SK-N-SH treated with all-trans-retinoic acid at 6 μM for 48 hours (cell line): ENCODE measurements around the gene ZNF586.
A peak's percentile ranks its signal among the peaks of the same experiment; 100 is the strongest.

ENCODE experiments used
- ATAC-seq: fragments of 200-7000 bp; cut with Tn5 transposase; 3 replicates; pipeline ENCODE4 v1.9.1; 2020; ENCODE audit warnings: mild to moderate bottlenecking, moderate library complexity
- ARNTL ChIP-seq: fragments of 450-650 bp; formaldehyde crosslinking; IDR thresholded peaks from 2 replicates; pipeline ENCODE4 v1.5.0; 2020; ENCODE audit warnings: low read depth, mild to moderate bottlenecking, moderate library complexity, borderline replicate concordance
- BACH2 ChIP-seq: fragments of 250-450 bp; sonication (Bioruptor Pico); IDR thresholded peaks from 2 replicates; pipeline ENCODE4 v1.9.0; 2021; ENCODE audit warnings: mild to moderate bottlenecking, borderline replicate concordance
- CSDC2 ChIP-seq: fragments of 250-450 bp; sonication (Bioruptor Pico); IDR thresholded peaks from 2 replicates; pipeline ENCODE4 v1.5.0; 2020; ENCODE audit warnings: mild to moderate bottlenecking, moderate library complexity
- ESRRG ChIP-seq: fragments of 250-450 bp; sonication (Bioruptor Pico); IDR thresholded peaks from 2 replicates; pipeline ENCODE4 v1.6.1; 2021; ENCODE audit warnings: mild to moderate bottlenecking
- GLIS3 ChIP-seq: fragments of 250-450 bp; sonication (Bioruptor Pico); IDR thresholded peaks from 2 replicates; pipeline ENCODE4 v1.5.0; 2020; ENCODE audit warnings: mild to moderate bottlenecking, moderate library complexity
- ISL1 ChIP-seq: fragments of 250-450 bp; sonication (Bioruptor Pico); IDR thresholded peaks from 2 replicates; pipeline ENCODE4 v2.1.2; 2022; ENCODE audit warnings: mild to moderate bottlenecking, moderate library complexity
- OSR1 ChIP-seq: fragments of 250-450 bp; sonication (Bioruptor Pico); IDR thresholded peaks from 2 replicates; pipeline ENCODE4 v1.8.0; 2022; ENCODE audit warnings: moderate library complexity, mild to moderate bottlenecking, inconsistent platforms
- PATZ1 ChIP-seq: fragments of 250-450 bp; sonication (Bioruptor Pico); IDR thresholded peaks from 2 replicates; pipeline ENCODE4 v1.8.0; 2020; ENCODE audit warnings: mild to moderate bottlenecking, moderate library complexity, borderline replicate concordance
- PPARA ChIP-seq: fragments of 250-450 bp; sonication (Bioruptor Pico); IDR thresholded peaks from 2 replicates; pipeline ENCODE4 v1.5.0; 2020; ENCODE audit warnings: mild to moderate bottlenecking, borderline replicate concordance
- RARB ChIP-seq: fragments of 250-450 bp; sonication (Bioruptor Pico); IDR thresholded peaks from 2 replicates; pipeline ENCODE4 v1.8.0; 2021; ENCODE audit warnings: mild to moderate bottlenecking, moderate library complexity
- SNAI2 ChIP-seq: fragments of 250-450 bp; sonication (Bioruptor Pico); IDR thresholded peaks from 2 replicates; pipeline ENCODE4 v1.5.0; 2020; ENCODE audit warnings: mild to moderate bottlenecking, moderate library complexity
- TCF4 ChIP-seq: fragments of 250-450 bp; sonication (Bioruptor Pico); IDR thresholded peaks from 2 replicates; pipeline ENCODE4 v1.8.0; 2021; ENCODE audit warnings: mild to moderate bottlenecking, moderate library complexity, borderline replicate concordance
- TOX ChIP-seq: fragments of 250-450 bp; sonication (Bioruptor Pico); IDR thresholded peaks from 2 replicates; pipeline ENCODE4 v1.8.0; 2021; ENCODE audit warnings: mild to moderate bottlenecking, moderate library complexity, borderline replicate concordance
- TSHZ2 ChIP-seq: fragments of 250-450 bp; sonication (Bioruptor Pico); IDR thresholded peaks from 2 replicates; pipeline ENCODE4 v1.5.0; 2020; ENCODE audit warnings: mild to moderate bottlenecking, moderate library complexity
- ZC3H10 ChIP-seq: fragments of 250-450 bp; sonication (Bioruptor Pico); IDR thresholded peaks from 2 replicates; pipeline ENCODE4 v1.5.1; 2021; ENCODE audit warnings: mild to moderate bottlenecking, moderate library complexity
- ZFP3 ChIP-seq: fragments of 250-450 bp; sonication (Bioruptor Pico); IDR thresholded peaks from 2 replicates; pipeline ENCODE4 v1.5.0; 2020; ENCODE audit warnings: mild to moderate bottlenecking, moderate library complexity
- ZFP30 ChIP-seq: fragments of 450-650 bp; formaldehyde crosslinking; IDR thresholded peaks from 2 replicates; pipeline ENCODE4 v1.5.0; 2022; ENCODE audit warnings: mild to moderate bottlenecking, moderate library complexity
- ZNF565 ChIP-seq: fragments of 450-650 bp; formaldehyde crosslinking; conservative IDR thresholded peaks from 2 replicates; pipeline ENCODE4 v1.5.0; 2020; ENCODE audit warnings: low read depth, mild to moderate bottlenecking, moderate library complexity
- ZNF70 ChIP-seq: fragments of 450-650 bp; formaldehyde crosslinking; IDR thresholded peaks from 2 replicates; pipeline ENCODE4 v1.5.0; 2020; ENCODE audit warnings: mild to moderate bottlenecking, moderate library complexity
- ZNF8 ChIP-seq: fragments of 450-650 bp; formaldehyde crosslinking; IDR thresholded peaks from 2 replicates; pipeline ENCODE4 v1.5.0; 2020; ENCODE audit warnings: mild to moderate bottlenecking, moderate library complexity
- TF ChIP-seq, protein P1 (sequence below): fragments of 250-450 bp; sonication (Bioruptor Pico); IDR thresholded peaks from 2 replicates; pipeline ENCODE4 v1.5.1; 2020; ENCODE audit warnings: low read depth, mild to moderate bottlenecking, moderate library complexity
- TF ChIP-seq, protein P2 (sequence below): fragments of 250-450 bp; sonication (Bioruptor Pico); IDR thresholded peaks from 2 replicates; pipeline ENCODE4 v1.5.1; 2021; ENCODE audit warnings: mild to moderate bottlenecking, moderate library complexity

Gene ZNF586

GRCh38 chr19:57803265-57803593 lies 33.8 kb downstream of the ZNF586 start:
- TF ChIP-seq RARB (CRISPR knock-in tag): no peak
- no peak for TF ChIP-seq BACH2 (CRISPR knock-in tag)
- no peak for TF ChIP-seq ZNF565 (CRISPR knock-in tag)
- TF ChIP-seq ZNF8 (CRISPR knock-in tag): no peak
- TF ChIP-seq OSR1 (CRISPR knock-in tag): no peak
- no peak for TF ChIP-seq TOX (CRISPR knock-in tag)
- TF ChIP-seq TCF4 (CRISPR knock-in tag): no peak
- no peak for TF ChIP-seq SNAI2 (CRISPR knock-in tag)
- no peak for TF ChIP-seq ZC3H10
- no peak for TF ChIP-seq PATZ1 (CRISPR knock-in tag)
- TF ChIP-seq ZNF70 (CRISPR knock-in tag): no peak
- TF ChIP-seq ZFP30 (CRISPR knock-in tag): no peak
- TF ChIP-seq TSHZ2: no peak
- TF ChIP-seq GLIS3: no peak
- TF ChIP-seq ARNTL (CRISPR knock-in tag): no peak
- no peak for TF ChIP-seq CSDC2 (CRISPR knock-in tag)
- TF ChIP-seq, protein P1, sequence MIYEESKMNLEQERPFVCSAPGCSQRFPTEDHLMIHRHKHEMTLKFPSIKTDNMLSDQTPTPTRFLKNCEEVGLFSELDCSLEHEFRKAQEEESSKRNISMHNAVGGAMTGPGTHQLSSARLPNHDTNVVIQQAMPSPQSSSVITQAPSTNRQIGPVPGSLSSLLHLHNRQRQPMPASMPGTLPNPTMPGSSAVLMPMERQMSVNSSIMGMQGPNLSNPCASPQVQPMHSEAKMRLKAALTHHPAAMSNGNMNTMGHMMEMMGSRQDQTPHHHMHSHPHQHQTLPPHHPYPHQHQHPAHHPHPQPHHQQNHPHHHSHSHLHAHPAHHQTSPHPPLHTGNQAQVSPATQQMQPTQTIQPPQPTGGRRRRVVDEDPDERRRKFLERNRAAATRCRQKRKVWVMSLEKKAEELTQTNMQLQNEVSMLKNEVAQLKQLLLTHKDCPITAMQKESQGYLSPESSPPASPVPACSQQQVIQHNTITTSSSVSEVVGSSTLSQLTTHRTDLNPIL (CRISPR knock-in tag): no peak
- TF ChIP-seq, protein P2, sequence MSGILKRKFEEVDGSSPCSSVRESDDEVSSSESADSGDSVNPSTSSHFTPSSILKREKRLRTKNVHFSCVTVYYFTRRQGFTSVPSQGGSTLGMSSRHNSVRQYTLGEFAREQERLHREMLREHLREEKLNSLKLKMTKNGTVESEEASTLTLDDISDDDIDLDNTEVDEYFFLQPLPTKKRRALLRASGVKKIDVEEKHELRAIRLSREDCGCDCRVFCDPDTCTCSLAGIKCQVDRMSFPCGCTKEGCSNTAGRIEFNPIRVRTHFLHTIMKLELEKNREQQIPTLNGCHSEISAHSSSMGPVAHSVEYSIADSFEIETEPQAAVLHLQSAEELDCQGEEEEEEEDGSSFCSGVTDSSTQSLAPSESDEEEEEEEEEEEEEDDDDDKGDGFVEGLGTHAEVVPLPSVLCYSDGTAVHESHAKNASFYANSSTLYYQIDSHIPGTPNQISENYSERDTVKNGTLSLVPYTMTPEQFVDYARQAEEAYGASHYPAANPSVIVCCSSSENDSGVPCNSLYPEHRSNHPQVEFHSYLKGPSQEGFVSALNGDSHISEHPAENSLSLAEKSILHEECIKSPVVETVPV: no peak
- no peak for TF ChIP-seq ISL1 (CRISPR knock-in tag)

DNA sequence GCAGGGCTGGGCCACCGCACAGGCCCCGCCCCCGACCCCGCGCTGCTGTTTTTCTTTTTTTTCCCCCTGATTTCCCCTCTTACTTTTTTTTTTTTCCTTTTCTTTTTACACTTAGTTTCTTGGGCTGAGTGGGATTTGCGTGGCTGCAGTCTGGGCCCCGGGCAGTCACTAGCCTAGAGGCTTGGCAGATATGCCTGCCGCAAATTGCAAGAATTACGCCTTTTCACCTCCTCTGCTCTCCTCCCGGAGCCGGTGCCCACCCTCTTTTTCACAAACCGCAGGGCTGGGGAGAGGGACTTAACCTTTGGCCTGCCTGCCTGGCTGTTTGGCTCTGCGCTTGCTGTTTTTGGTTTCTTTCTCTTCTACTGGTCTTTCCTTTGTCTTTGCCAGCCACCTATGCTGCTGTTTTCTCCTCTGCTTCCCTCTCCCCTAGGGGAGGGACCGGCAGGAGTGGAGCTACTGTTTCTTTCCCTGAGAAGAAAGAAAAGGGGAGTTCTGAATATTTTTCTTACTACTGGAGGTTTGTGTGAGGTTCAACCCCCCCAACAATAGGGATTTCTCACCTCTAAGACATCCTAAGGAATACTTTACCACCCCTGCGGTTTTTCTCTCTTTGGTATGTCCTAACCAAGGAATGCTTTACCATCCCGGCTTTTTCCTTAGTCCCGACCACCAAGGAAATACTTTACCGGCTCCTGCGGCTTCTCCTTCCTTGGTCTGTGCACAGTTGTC lies 34.3 kb downstream of the ZNF586 start:
- ATAC-seq: peak; percentile 88
- TF ChIP-seq ZNF70 (CRISPR knock-in tag) (no peak), OSR1 (CRISPR knock-in tag) (no peak), GLIS3 (no peak), ARNTL (CRISPR knock-in tag) (no peak), TOX (CRISPR knock-in tag) (no peak), SNAI2 (CRISPR knock-in tag) (no peak), ISL1 (CRISPR knock-in tag) (no peak), PATZ1 (CRISPR knock-in tag) (no peak), RARB (CRISPR knock-in tag) (no peak), PPARA (no peak), BACH2 (CRISPR knock-in tag) (no peak), ZNF8 (CRISPR knock-in tag) (no peak), ZFP3 (no peak), CSDC2 (CRISPR knock-in tag) (no peak), ZNF565 (CRISPR knock-in tag) (no peak), ZFP30 (CRISPR knock-in tag) (no peak), ESRRG (CRISPR knock-in tag) (no peak)
- TF ChIP-seq, protein P2: no peak
- TF ChIP-seq, protein P1 (CRISPR knock-in tag): no peak

More at GRCh38 chr19:57803265-57803593, 33.8 kb downstream of the ZNF586 start:
- ATAC-seq: no peak
